ENCODE data around the gene LHFPL5. TPM values are rescaled to one million over a fixed set of nuclear protein-coding genes. Genes with fewer than 3 reads are reported as not detected.

LHFPL5 gene
- total and polyA plus RNA-seq, 2 experiments from 2014 or later = not detected

DNA sequence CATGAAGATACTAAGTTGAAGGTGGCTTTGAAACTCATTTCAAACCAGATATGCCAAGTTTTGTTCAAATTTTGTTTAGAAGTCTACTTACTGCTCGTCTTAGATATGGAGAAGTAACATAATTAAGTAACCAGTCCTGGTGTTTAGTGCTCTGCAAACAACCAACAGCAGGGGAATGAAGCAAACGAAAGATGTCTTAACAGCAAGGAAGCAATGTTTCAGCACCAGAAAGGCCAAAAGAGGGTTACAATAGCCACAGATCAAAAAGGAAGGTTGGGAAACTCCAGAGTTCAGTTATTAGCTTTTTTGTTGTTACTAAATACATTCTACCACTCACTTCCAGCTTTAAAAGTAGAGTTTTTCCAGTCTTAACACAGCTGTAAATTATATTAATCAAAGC is 45.1 kb downstream of the LHFPL5 start (continued):
- TF ChIP-seq, protein P1, sequence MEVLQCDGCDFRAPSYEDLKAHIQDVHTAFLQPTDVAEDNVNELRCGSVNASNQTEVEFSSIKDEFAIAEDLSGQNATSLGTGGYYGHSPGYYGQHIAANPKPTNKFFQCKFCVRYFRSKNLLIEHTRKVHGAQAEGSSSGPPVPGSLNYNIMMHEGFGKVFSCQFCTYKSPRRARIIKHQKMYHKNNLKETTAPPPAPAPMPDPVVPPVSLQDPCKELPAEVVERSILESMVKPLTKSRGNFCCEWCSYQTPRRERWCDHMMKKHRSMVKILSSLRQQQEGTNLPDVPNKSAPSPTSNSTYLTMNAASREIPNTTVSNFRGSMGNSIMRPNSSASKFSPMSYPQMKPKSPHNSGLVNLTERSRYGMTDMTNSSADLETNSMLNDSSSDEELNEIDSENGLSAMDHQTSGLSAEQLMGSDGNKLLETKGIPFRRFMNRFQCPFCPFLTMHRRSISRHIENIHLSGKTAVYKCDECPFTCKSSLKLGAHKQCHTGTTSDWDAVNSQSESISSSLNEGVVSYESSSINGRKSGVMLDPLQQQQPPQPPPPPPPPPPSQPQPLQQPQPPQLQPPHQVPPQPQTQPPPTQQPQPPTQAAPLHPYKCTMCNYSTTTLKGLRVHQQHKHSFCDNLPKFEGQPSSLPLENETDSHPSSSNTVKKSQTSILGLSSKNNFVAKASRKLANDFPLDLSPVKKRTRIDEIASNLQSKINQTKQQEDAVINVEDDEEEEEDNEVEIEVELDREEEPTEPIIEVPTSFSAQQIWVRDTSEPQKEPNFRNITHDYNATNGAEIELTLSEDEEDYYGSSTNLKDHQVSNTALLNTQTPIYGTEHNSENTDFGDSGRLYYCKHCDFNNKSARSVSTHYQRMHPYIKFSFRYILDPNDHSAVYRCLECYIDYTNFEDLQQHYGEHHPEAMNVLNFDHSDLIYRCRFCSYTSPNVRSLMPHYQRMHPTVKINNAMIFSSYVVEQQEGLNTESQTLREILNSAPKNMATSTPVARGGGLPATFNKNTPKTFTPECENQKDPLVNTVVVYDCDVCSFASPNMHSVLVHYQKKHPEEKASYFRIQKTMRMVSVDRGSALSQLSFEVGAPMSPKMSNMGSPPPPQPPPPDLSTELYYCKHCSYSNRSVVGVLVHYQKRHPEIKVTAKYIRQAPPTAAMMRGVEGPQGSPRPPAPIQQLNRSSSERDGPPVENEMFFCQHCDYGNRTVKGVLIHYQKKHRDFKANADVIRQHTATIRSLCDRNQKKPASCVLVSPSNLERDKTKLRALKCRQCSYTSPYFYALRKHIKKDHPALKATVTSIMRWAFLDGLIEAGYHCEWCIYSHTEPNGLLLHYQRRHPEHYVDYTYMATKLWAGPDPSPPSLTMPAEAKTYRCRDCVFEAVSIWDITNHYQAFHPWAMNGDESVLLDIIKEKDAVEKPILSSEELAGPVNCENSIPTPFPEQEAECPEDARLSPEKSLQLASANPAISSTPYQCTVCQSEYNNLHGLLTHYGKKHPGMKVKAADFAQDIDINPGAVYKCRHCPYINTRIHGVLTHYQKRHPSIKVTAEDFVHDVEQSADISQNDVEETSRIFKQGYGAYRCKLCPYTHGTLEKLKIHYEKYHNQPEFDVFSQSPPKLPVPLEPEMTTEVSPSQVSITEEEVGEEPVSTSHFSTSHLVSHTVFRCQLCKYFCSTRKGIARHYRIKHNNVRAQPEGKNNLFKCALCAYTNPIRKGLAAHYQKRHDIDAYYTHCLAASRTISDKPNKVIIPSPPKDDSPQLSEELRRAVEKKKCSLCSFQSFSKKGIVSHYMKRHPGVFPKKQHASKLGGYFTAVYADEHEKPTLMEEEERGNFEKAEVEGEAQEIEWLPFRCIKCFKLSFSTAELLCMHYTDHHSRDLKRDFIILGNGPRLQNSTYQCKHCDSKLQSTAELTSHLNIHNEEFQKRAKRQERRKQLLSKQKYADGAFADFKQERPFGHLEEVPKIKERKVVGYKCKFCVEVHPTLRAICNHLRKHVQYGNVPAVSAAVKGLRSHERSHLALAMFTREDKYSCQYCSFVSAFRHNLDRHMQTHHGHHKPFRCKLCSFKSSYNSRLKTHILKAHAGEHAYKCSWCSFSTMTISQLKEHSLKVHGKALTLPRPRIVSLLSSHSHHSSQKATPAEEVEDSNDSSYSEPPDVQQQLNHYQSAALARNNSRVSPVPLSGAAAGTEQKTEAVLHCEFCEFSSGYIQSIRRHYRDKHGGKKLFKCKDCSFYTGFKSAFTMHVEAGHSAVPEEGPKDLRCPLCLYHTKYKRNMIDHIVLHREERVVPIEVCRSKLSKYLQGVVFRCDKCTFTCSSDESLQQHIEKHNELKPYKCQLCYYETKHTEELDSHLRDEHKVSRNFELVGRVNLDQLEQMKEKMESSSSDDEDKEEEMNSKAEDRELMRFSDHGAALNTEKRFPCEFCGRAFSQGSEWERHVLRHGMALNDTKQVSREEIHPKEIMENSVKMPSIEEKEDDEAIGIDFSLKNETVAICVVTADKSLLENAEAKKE (CRISPR knock-in tag; IDR thresholded peaks at IDR 0.05) = no peak
- TF ChIP-seq POLR2AphosphoS5 (IDR thresholded peaks at IDR 0.05; ENCODE audit: low read depth) = no peak
- TF ChIP-seq, protein P2, sequence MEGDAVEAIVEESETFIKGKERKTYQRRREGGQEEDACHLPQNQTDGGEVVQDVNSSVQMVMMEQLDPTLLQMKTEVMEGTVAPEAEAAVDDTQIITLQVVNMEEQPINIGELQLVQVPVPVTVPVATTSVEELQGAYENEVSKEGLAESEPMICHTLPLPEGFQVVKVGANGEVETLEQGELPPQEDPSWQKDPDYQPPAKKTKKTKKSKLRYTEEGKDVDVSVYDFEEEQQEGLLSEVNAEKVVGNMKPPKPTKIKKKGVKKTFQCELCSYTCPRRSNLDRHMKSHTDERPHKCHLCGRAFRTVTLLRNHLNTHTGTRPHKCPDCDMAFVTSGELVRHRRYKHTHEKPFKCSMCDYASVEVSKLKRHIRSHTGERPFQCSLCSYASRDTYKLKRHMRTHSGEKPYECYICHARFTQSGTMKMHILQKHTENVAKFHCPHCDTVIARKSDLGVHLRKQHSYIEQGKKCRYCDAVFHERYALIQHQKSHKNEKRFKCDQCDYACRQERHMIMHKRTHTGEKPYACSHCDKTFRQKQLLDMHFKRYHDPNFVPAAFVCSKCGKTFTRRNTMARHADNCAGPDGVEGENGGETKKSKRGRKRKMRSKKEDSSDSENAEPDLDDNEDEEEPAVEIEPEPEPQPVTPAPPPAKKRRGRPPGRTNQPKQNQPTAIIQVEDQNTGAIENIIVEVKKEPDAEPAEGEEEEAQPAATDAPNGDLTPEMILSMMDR (conservative IDR thresholded peaks at IDR 0.05; ENCODE audit: low read depth in 2 of 2) = no peak
- TF ChIP-seq, protein P3, sequence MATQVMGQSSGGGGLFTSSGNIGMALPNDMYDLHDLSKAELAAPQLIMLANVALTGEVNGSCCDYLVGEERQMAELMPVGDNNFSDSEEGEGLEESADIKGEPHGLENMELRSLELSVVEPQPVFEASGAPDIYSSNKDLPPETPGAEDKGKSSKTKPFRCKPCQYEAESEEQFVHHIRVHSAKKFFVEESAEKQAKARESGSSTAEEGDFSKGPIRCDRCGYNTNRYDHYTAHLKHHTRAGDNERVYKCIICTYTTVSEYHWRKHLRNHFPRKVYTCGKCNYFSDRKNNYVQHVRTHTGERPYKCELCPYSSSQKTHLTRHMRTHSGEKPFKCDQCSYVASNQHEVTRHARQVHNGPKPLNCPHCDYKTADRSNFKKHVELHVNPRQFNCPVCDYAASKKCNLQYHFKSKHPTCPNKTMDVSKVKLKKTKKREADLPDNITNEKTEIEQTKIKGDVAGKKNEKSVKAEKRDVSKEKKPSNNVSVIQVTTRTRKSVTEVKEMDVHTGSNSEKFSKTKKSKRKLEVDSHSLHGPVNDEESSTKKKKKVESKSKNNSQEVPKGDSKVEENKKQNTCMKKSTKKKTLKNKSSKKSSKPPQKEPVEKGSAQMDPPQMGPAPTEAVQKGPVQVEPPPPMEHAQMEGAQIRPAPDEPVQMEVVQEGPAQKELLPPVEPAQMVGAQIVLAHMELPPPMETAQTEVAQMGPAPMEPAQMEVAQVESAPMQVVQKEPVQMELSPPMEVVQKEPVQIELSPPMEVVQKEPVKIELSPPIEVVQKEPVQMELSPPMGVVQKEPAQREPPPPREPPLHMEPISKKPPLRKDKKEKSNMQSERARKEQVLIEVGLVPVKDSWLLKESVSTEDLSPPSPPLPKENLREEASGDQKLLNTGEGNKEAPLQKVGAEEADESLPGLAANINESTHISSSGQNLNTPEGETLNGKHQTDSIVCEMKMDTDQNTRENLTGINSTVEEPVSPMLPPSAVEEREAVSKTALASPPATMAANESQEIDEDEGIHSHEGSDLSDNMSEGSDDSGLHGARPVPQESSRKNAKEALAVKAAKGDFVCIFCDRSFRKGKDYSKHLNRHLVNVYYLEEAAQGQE (IDR thresholded peaks at IDR 0.05; ENCODE audit: unreplicated experiment) = no peak
